Measurements from ENCODE around the gene GTPBP4. TPM values are rescaled to one million over a fixed set of nuclear protein-coding genes. Genes with fewer than 3 reads are reported as not detected.

Gene GTPBP4
- total and polyA plus RNA-seq, 9 of the 15 experiments (the other 6 are each of a cell fraction or from before 2014, with no cell fraction given): 79.0 to 155 (median 128) TPM

DNA sequence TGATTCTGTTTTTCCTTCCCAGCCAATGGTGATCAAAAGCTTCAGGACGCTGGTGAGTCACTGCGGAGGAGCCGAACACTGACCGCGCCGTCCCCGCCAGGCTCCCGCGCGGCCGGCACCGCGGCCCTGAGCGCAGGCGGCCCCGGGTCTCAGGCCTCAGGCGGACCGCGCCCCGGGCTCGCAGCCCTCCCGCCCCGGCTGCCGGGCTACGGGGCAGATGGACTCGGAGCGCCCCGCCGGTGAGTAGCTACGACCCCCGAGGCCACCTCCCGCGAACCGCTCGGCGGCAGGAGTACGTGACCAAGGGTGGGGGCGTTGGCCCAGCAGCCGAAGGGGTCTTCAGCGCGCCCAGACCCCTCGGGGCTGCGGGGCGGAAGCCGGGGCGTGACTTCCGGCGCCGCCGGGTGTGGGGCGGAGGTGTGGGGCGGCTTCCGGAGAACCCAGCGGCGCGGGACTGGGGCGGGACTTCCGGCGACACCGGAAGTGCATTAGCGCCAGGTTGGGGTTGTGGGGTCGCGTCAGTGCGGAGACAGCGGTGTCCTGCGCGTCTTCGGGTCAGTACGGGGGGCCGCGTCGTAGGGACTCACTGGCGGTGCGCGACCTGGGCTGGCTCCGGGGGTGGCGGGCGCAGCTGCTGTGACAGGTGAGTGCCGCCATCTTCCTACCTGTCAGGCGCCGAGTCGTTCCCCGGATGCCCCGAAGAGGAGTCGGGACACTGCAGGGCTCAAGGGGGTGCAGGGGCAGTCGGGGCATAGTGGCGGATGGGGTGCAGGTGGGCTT lies 68.3 kb downstream of the GTPBP4 start, which contains the start of gene WDR37 (continued):
- TF ChIP-seq, protein P1, sequence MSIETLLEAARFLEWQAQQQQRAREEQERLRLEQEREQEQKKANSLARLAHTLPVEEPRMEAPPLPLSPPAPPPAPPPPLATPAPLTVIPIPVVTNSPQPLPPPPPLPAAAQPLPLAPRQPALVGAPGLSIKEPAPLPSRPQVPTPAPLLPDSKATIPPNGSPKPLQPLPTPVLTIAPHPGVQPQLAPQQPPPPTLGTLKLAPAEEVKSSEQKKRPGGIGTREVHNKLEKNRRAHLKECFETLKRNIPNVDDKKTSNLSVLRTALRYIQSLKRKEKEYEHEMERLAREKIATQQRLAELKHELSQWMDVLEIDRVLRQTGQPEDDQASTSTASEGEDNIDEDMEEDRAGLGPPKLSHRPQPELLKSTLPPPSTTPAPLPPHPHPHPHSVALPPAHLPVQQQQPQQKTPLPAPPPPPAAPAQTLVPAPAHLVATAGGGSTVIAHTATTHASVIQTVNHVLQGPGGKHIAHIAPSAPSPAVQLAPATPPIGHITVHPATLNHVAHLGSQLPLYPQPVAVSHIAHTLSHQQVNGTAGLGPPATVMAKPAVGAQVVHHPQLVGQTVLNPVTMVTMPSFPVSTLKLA (conservative IDR thresholded peaks at IDR 0.05): peak; percentile 60 to 81
- TF ChIP-seq ZNF134 (CRISPR knock-in tag; conservative IDR thresholded peaks at IDR 0.05) (no peak), RAD21 (CRISPR knock-in tag; conservative IDR thresholded peaks at IDR 0.05 in 1 of 2, IDR thresholded peaks at IDR 0.05 in 1 of 2) (no peak; a peak in 1 of 4 replicates), ZNF347 (CRISPR knock-in tag; IDR thresholded peaks at IDR 0.05; ENCODE audit: low read depth) (no peak), ESRRB (CRISPR knock-in tag; IDR thresholded peaks at IDR 0.05; ENCODE audit: borderline replicate concordance) (no peak), KHSRP (IDR thresholded peaks at IDR 0.05) (no peak), ZNF584 (CRISPR knock-in tag; IDR thresholded peaks at IDR 0.05; ENCODE audit: low read depth) (no peak), SRSF1 (IDR thresholded peaks at IDR 0.05; ENCODE audit: low read depth, low read length) (no peak), RBM17 (IDR thresholded peaks at IDR 0.05; ENCODE audit: borderline replicate concordance, low read depth, low read length) (no peak), PHF20 (IDR thresholded peaks at IDR 0.05; ENCODE audit: partially characterized antibody) (peak; percentile 70), ETS2 (tag; IDR thresholded peaks at IDR 0.05; ENCODE audit: borderline replicate concordance, poor library complexity, severe bottlenecking) (no peak), DIDO1 (tag; IDR thresholded peaks at IDR 0.05; ENCODE audit: low read depth) (peak; percentile 82), NR2C1 (IDR thresholded peaks at IDR 0.05) (peak; percentile 96), NR2C1 (tag; IDR thresholded peaks at IDR 0.05) (peak; percentile 97), SIN3A (IDR thresholded peaks at IDR 0.05; ENCODE audit: borderline replicate concordance in 2 of 2, control insufficient read depth in 1 of 2, low read depth in 2 of 2, low read length in 2 of 2) (peak; percentile 60 to 63; a peak in 2 of 4 replicates), EHMT2 (IDR thresholded peaks at IDR 0.05) (no peak), STAT5B (CRISPR knock-in tag; IDR thresholded peaks at IDR 0.05) (no peak)
- TF ChIP-seq, protein P2, sequence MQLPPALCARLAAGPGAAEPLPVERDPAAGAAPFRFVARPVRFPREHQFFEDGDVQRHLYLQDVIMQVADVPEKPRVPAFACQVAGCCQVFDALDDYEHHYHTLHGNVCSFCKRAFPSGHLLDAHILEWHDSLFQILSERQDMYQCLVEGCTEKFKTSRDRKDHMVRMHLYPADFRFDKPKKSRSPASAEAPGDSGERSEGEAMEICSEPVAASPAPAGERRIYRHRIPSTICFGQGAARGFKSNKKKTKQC (CRISPR knock-in tag; IDR thresholded peaks at IDR 0.05): no peak
- TF ChIP-seq, protein P3, sequence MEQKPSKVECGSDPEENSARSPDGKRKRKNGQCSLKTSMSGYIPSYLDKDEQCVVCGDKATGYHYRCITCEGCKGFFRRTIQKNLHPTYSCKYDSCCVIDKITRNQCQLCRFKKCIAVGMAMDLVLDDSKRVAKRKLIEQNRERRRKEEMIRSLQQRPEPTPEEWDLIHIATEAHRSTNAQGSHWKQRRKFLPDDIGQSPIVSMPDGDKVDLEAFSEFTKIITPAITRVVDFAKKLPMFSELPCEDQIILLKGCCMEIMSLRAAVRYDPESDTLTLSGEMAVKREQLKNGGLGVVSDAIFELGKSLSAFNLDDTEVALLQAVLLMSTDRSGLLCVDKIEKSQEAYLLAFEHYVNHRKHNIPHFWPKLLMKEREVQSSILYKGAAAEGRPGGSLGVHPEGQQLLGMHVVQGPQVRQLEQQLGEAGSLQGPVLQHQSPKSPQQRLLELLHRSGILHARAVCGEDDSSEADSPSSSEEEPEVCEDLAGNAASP (IDR thresholded peaks at IDR 0.05): no peak
- TF ChIP-seq, protein P4, sequence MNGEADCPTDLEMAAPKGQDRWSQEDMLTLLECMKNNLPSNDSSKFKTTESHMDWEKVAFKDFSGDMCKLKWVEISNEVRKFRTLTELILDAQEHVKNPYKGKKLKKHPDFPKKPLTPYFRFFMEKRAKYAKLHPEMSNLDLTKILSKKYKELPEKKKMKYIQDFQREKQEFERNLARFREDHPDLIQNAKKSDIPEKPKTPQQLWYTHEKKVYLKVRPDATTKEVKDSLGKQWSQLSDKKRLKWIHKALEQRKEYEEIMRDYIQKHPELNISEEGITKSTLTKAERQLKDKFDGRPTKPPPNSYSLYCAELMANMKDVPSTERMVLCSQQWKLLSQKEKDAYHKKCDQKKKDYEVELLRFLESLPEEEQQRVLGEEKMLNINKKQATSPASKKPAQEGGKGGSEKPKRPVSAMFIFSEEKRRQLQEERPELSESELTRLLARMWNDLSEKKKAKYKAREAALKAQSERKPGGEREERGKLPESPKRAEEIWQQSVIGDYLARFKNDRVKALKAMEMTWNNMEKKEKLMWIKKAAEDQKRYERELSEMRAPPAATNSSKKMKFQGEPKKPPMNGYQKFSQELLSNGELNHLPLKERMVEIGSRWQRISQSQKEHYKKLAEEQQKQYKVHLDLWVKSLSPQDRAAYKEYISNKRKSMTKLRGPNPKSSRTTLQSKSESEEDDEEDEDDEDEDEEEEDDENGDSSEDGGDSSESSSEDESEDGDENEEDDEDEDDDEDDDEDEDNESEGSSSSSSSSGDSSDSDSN (IDR thresholded peaks at IDR 0.05; ENCODE audit: borderline replicate concordance in 1 of 2, low read depth in 2 of 2, low read length in 2 of 2): peak; percentile 81 to 95; a peak in 3 of 4 replicates

Data from K562 (cell line).